Trophoblast cell (in vitro differentiated cells and primary cell): ENCODE data around the gene PCP4L1.
"Not testable (repeated sequence)": the region's sequence is repeated elsewhere in the genome, so short reads cannot be mapped to it uniquely, and the experiment has no call there.

Experiments
- DNase-seq, 2 donors: peaks; one replicate each; pipeline ENCODE4 v3.0.0-alpha.2; 2016
- H2AFZ ChIP-seq: 2 replicates; pipeline ENCODE4 v1.6.1; 2013; ENCODE audit warnings: low read length, moderate library complexity, mild to moderate bottlenecking; ENCODE audit not compliant: insufficient read depth, poor library complexity
- H2AK5ac ChIP-seq: 2 replicates; pipeline ENCODE4 v1.6.1; 2013; ENCODE audit warnings: mild to moderate bottlenecking, low read length
- H2BK120ac ChIP-seq: 2 replicates; pipeline ENCODE4 v1.6.1; 2013; ENCODE audit warnings: low read length, mild to moderate bottlenecking, moderate library complexity; ENCODE audit not compliant: insufficient read depth, poor library complexity
- H2BK12ac ChIP-seq: 2 replicates; pipeline ENCODE4 v1.6.1; 2013; ENCODE audit warnings: mild to moderate bottlenecking, low read length, moderate library complexity
- H2BK5ac ChIP-seq: 2 replicates; pipeline ENCODE4 v1.6.1; 2013; ENCODE audit warnings: low read length, low read depth, moderate library complexity, mild to moderate bottlenecking; ENCODE audit not compliant: poor library complexity
- H3K14ac ChIP-seq: 2 replicates; pipeline ENCODE4 v1.6.1; 2013; ENCODE audit warnings: mild to moderate bottlenecking, low read length
- H3K18ac ChIP-seq: 2 replicates; pipeline ENCODE4 v1.6.1; 2013; ENCODE audit warnings: mild to moderate bottlenecking, low read length
- H3K23ac ChIP-seq: 2 replicates; pipeline ENCODE4 v1.6.1; 2013; ENCODE audit warnings: low read length
- H3K27ac ChIP-seq: 2 replicates; pipeline ENCODE4 v1.5.1; 2013; ENCODE audit warnings: low read depth, mild to moderate bottlenecking, inconsistent platforms, low read length, moderate library complexity
- H3K27me3 ChIP-seq: 2 replicates; pipeline ENCODE4 v1.6.1; 2013; ENCODE audit warnings: inconsistent platforms, mild to moderate bottlenecking, low read length, moderate library complexity; ENCODE audit not compliant: insufficient read depth
- H3K36me3 ChIP-seq, 2 experiments: 1 replicate in 1 of 2; 2 replicates in 1 of 2; pipeline ENCODE4 v1.6.1; 2013; ENCODE audit warnings: low read length in 2 of 2, mild to moderate bottlenecking in 2 of 2, moderate library complexity in 1 of 2; ENCODE audit not compliant: insufficient read depth in 2 of 2, control insufficient read depth in 1 of 2
- H3K4ac ChIP-seq: 2 replicates; pipeline ENCODE4 v1.6.1; 2013; ENCODE audit warnings: low read depth, mild to moderate bottlenecking, low read length, moderate library complexity
- H3K4me1 ChIP-seq, 2 experiments: 1 replicate in 1 of 2; 2 replicates in 1 of 2; pipeline ENCODE4 v1.6.1; 2013; ENCODE audit warnings: low read length in 2 of 2, mild to moderate bottlenecking in 2 of 2, moderate library complexity in 1 of 2; ENCODE audit not compliant: insufficient read depth in 2 of 2, control insufficient read depth in 1 of 2
- H3K4me2 ChIP-seq: 2 replicates; pipeline ENCODE4 v1.6.1; 2013; ENCODE audit warnings: inconsistent platforms, mild to moderate bottlenecking, low read length, moderate library complexity
- H3K4me3 ChIP-seq: 2 replicates; pipeline ENCODE4 v1.5.1; 2013; ENCODE audit warnings: mild to moderate bottlenecking, low read depth, low read length, inconsistent platforms
- H3K79me1 ChIP-seq: one replicate; pipeline ENCODE4 v1.6.1; 2013; ENCODE audit warnings: low read length
- H3K79me2 ChIP-seq: 2 replicates; pipeline ENCODE4 v1.6.1; 2013; ENCODE audit warnings: low read length, mild to moderate bottlenecking; ENCODE audit not compliant: control insufficient read depth, insufficient read depth, poor library complexity
- H3K9ac ChIP-seq: 2 replicates; pipeline ENCODE4 v1.6.1; 2013; ENCODE audit warnings: mild to moderate bottlenecking, low read length
- H3K9me3 ChIP-seq: 2 replicates; pipeline ENCODE4 v1.6.1; 2013; ENCODE audit warnings: low read depth, mild to moderate bottlenecking, control low read depth, inconsistent platforms, low read length; ENCODE audit not compliant: insufficient read depth
- H4K12ac ChIP-seq: 2 replicates; pipeline ENCODE4 v1.6.1; 2013; ENCODE audit warnings: low read depth, mild to moderate bottlenecking, low read length, moderate library complexity
- H4K8ac ChIP-seq: 2 replicates; pipeline ENCODE4 v1.6.1; 2013; ENCODE audit warnings: low read depth, mild to moderate bottlenecking, low read length, moderate library complexity
- H4K91ac ChIP-seq: one replicate; pipeline ENCODE4 v1.6.1; 2013; ENCODE audit warnings: low read depth, mild to moderate bottlenecking, low read length, moderate library complexity
- WGBS: extraction: QIAGEN DNeasy Blood & Tissue Kit; methylation state at CpG from one replicate; pipeline ENCODE4 v1.1.7; 2013; ENCODE audit warnings: missing lambda C conversion rate; ENCODE audit not compliant: insufficient read length, insufficient coverage; ENCODE audit errors: extremely low coverage; 5-methylcytosine and 5-hydroxymethylcytosine counted together

PCP4L1 gene

GRCh38 chr1:161311595-161312181 is 53.1 kb downstream of the PCP4L1 start:
- no peak overlapping the region for H3K4ac ChIP-seq
- no peak overlapping the region for H2BK5ac ChIP-seq
- peak; percentile 18 to 46 for DNase-seq
- no peak overlapping the region for H4K8ac ChIP-seq
- no peak overlapping the region for H2BK12ac ChIP-seq
- H3K79me1 ChIP-seq = peaks cover 8% of the 10 kb centered on the region
- no peak overlapping the region for H4K12ac ChIP-seq
- peaks cover 2 to 3% of the 10 kb centered on the region in 2 experiments for H3K4me1 ChIP-seq
- H3K23ac ChIP-seq = no peak overlapping the region
- WGBS = no CpG with 5 or more reads among the region's 4 CpGs
- H3K9ac ChIP-seq = no peak overlapping the region
- H3K14ac ChIP-seq = no peak overlapping the region
- H3K18ac ChIP-seq = no peak overlapping the region
- no peak overlapping the region for H3K4me3 ChIP-seq
- H2AK5ac ChIP-seq = no peak overlapping the region
- H2AFZ ChIP-seq = no peak overlapping the region
- no peak overlapping the region for H2BK120ac ChIP-seq
- H3K4me2 ChIP-seq = no peak overlapping the region
- no peak overlapping the region for H4K91ac ChIP-seq
- peaks cover 5% of the 10 kb centered on the region for H3K79me2 ChIP-seq
- H3K9me3 ChIP-seq = peaks cover 1% of the 10 kb centered on the region
- no peak overlapping the region for H3K27ac ChIP-seq
- no peaks in the 10 kb centered on the region for H3K27me3 ChIP-seq
- no peaks in the 10 kb centered on the region for H3K36me3 ChIP-seq

DNA sequence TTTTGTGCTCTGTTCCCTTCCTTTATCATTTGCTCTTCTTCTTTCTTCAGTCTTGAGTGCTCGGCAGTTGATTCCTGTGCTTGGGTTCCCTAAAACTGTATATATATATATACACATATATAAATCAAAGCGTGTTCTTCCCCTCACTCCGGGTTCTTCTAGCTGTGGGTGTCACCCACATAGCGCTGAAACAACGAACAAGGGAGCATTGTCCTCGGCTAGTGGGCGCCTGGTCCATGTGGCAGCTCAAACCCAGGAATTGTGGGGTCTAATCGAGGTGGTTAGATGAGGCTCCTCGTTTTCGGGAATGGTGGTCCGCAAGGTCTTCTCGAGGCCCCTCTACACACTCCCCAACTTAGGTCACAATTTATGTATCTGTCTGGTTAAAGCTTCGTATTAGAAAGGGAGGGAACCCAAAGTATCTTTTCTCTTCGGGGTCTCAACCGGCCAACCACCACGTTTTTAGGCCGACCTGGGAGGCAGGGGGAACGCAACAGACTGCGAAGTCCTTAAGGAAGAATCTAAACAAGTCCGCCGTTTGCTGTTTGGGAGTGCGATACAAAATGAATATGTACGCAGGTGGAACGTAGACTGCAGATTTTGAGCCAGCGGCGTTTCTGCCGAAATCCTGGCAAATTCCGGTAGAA is 55.1 kb downstream of the PCP4L1 start:
- Histone ChIP-seq H2BK5ac (peak overlapping the region; percentile 44), H4K12ac (peak overlapping the region; percentile 78), H3K36me3 (peaks cover 0 to 2% of the 10 kb centered on the region in 2 experiments), H3K18ac (peak overlapping the region; percentile 34), H3K14ac (peak overlapping the region; percentile 77), H3K79me1 (peaks cover 8% of the 10 kb centered on the region), H3K4ac (no peak overlapping the region), H3K4me2 (peak overlapping the region; percentile 72), H2AK5ac (no peak overlapping the region), H3K4me3 (peak overlapping the region; percentile 38), H3K9me3 (peaks cover 1% of the 10 kb centered on the region), H3K4me1 (peaks cover 2 to 3% of the 10 kb centered on the region in 2 experiments), H3K27me3 (no peaks in the 10 kb centered on the region), H3K79me2 (peaks cover 5% of the 10 kb centered on the region), H3K9ac (no peak overlapping the region), H2BK12ac (no peak overlapping the region), H4K91ac (peak overlapping the region; percentile 20), H4K8ac (peak overlapping the region; percentile 96), H3K23ac (no peak overlapping the region), H2AFZ (peak overlapping the region; percentile 51), H2BK120ac (peak overlapping the region; percentile 41), H3K27ac (peak overlapping the region; percentile 52)
- no CpG with 5 or more reads among the region's 28 CpGs for WGBS
- no peak for DNase-seq

DNA sequence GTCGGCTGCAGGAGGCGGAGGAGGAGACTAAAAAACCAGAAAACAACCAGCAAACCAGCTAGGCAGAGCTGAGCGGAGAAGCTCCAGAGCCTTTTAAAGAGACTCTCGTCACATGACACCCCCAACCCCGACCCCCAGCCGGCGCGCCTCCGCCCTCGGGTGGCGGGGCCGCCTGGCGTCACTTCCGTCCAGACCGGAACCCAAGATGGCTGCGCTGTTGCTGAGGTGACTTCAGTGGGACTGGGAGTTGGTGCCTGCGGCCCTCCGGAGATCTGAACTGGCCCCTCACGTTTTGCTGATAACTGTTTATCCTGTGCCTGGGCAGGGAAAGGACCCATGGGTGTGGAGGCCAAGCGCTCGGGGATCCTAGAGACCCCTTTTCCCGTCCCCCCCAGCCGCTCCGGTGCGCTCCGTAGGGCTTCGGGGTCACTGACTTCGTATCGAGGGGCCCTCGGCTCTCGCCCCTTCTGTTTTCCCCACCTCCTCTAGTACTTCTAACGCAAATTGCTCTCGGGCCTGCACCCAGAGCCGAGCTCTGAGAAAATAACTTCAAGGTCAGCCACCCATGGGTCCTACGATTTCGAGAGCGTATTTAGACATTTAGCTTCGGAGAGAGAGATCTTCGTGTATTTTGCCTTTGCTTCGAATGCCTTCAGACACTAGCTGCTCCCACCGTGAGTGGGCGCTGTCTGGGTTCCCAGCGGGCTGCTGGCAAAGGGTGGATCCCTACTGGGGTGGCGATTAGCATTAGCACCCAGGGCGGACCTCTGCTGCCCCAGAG is 55.8 kb downstream of the PCP4L1 start, which contains the start of gene SDHC:
TSS of gene SDHC (plus strand) at position 181 of the 781 bp plus-strand sequence. CDS start at position 206, 25 bp downstream.
- H2AK5ac ChIP-seq = peak within 1 kb of the TSS; percentile 23
- WGBS = no CpG with 5 or more reads among the region's 45 CpGs

GRCh38 chr1:161315841-161316674 is 57.5 kb downstream of the PCP4L1 start:
- H3K27me3 ChIP-seq, H3K36me3 ChIP-seq, H3K18ac ChIP-seq, H2BK12ac ChIP-seq, H3K4me2 ChIP-seq, H4K12ac ChIP-seq, H2AK5ac ChIP-seq, H3K4me1 ChIP-seq, H3K23ac ChIP-seq, H3K4ac ChIP-seq, H3K4me3 ChIP-seq, H2AFZ ChIP-seq, H3K27ac ChIP-seq, H3K9me3 ChIP-seq, H2BK120ac ChIP-seq, H2BK5ac ChIP-seq, H3K14ac ChIP-seq, H3K79me1 ChIP-seq, H3K9ac ChIP-seq, H4K91ac ChIP-seq, H3K79me2 ChIP-seq, H4K8ac ChIP-seq: not testable (repeated sequence)
- no CpG with 5 or more reads among the region's 17 CpGs for WGBS
- peak; percentile 59 to 69 for DNase-seq

More for the DNA sequence above, 55.8 kb downstream of the PCP4L1 start, which contains the start of gene SDHC:
- no peak within 1 kb of the TSS for H2BK12ac ChIP-seq
- H2BK120ac ChIP-seq = peak within 1 kb of the TSS; percentile 54
- H3K4me3 ChIP-seq = peak within 1 kb of the TSS; percentile 90
- peak within 1 kb of the TSS; percentile 79 for H3K18ac ChIP-seq
- peaks cover 5% of the 10 kb centered on the region for H3K79me2 ChIP-seq
- H4K8ac ChIP-seq = peak within 1 kb of the TSS; percentile 96
- H3K23ac ChIP-seq = no peak within 1 kb of the TSS
- peak within 1 kb of the TSS; percentile 72 for H3K4me2 ChIP-seq
- peak within 1 kb of the TSS; percentile 51 for H2AFZ ChIP-seq
- H3K4ac ChIP-seq = peak within 1 kb of the TSS; percentile 37
- DNase-seq = peak; percentile 84 to 85
- peaks cover 8% of the 10 kb centered on the region for H3K79me1 ChIP-seq
- H3K36me3 ChIP-seq = peaks cover 0 to 2% of the 10 kb centered on the region in 2 experiments
- H3K27me3 ChIP-seq = no peaks in the 10 kb centered on the region
- H4K91ac ChIP-seq = peak within 1 kb of the TSS; percentile 93
- peak within 1 kb of the TSS; percentile 96 for H3K9ac ChIP-seq
- peak within 1 kb of the TSS; percentile 44 for H2BK5ac ChIP-seq
- H3K14ac ChIP-seq = peak within 1 kb of the TSS; percentile 78
- peaks cover 2 to 3% of the 10 kb centered on the region in 2 experiments for H3K4me1 ChIP-seq
- no peaks in the 10 kb centered on the region for H3K9me3 ChIP-seq
- peak within 1 kb of the TSS; percentile 55 for H3K27ac ChIP-seq
- H4K12ac ChIP-seq = peak within 1 kb of the TSS; percentile 78
